Measurements from ENCODE around the gene LCN15. TPM values are rescaled to one million over a fixed set of nuclear protein-coding genes. Genes with fewer than 3 reads are reported as not detected.
"Not testable (repeated sequence)": the region's sequence is repeated elsewhere in the genome, so short reads cannot be mapped to it uniquely, and the experiment has no call there.

LCN15 gene
- polyA plus RNA-seq, 1 donor (not counting 4 experiments of a cell fraction or from before 2014, with no cell fraction given) = not detected

- H3K4me1 ChIP-seq (ENCODE audit: control insufficient read depth, extremely low read depth, insufficient read depth, low read length); H3K9ac ChIP-seq (ENCODE audit: control insufficient read depth, extremely low read depth, insufficient read depth, low read length); FAIRE-seq; DNase-seq (ENCODE audit: low read depth, low spot score); H3K4me2 ChIP-seq (ENCODE audit: control insufficient read depth, extremely low read depth, insufficient read depth, low read depth, low read length); H2AFZ ChIP-seq (ENCODE audit: control insufficient read depth, low read length); H3K4me3 ChIP-seq (ENCODE audit: control insufficient read depth in 2 of 3, extremely low read depth in 1 of 3, insufficient read depth in 2 of 3, low read depth in 1 of 3, low read length in 3 of 3); H3K79me2 ChIP-seq (ENCODE audit: control insufficient read depth, insufficient read depth, low read length); H3K36me3 ChIP-seq (ENCODE audit: control insufficient read depth in 2 of 2, extremely low read depth in 1 of 2, insufficient read depth in 2 of 2, low read length in 2 of 2); dilution Hi-C loops (cut with MboI; ENCODE audit: extremely low pct_ligation_motif_present, low sequenced_read_pairs); H3K9me3 ChIP-seq (ENCODE audit: control insufficient read depth, low read depth, low read length); H4K20me1 ChIP-seq (ENCODE audit: control insufficient read depth, extremely low read depth, insufficient read depth, low read length); H3K9me1 ChIP-seq (ENCODE audit: control insufficient read depth, extremely low read depth, insufficient read depth, low read length); H3K27ac ChIP-seq (ENCODE audit: control insufficient read depth, insufficient read depth, low read length): not testable (repeated sequence)
- H3K27me3 ChIP-seq (ENCODE audit: control insufficient read depth, extremely low read depth, insufficient read depth, low read length) = peaks cover 14% of the 10 kb centered on the region
- TF ChIP-seq CTCF (optimal IDR thresholded peaks at IDR 0.05 in 1 of 3, IDR thresholded peaks at IDR 0.05 in 1 of 3, conservative IDR thresholded peaks at IDR 0.05 in 1 of 3; ENCODE audit: extremely low read depth in 1 of 3, insufficient read depth in 2 of 3, low read length in 3 of 3) = peak in 2 of 3 experiments; percentile 10 to 20
Measured at GRCh38 chr9:136766410-136767120, 2.2 kb upstream of the LCN15 start.

- FAIRE-seq; H2AFZ ChIP-seq (ENCODE audit: control insufficient read depth, low read length); H3K36me3 ChIP-seq (ENCODE audit: control insufficient read depth in 2 of 2, extremely low read depth in 1 of 2, insufficient read depth in 2 of 2, low read length in 2 of 2); H3K27ac ChIP-seq (ENCODE audit: control insufficient read depth, insufficient read depth, low read length); H4K20me1 ChIP-seq (ENCODE audit: control insufficient read depth, extremely low read depth, insufficient read depth, low read length); H3K9me3 ChIP-seq (ENCODE audit: control insufficient read depth, low read depth, low read length); H3K9me1 ChIP-seq (ENCODE audit: control insufficient read depth, extremely low read depth, insufficient read depth, low read length); DNase-seq (ENCODE audit: low read depth, low spot score); H3K4me1 ChIP-seq (ENCODE audit: control insufficient read depth, extremely low read depth, insufficient read depth, low read length); dilution Hi-C loops (cut with MboI; ENCODE audit: extremely low pct_ligation_motif_present, low sequenced_read_pairs); H3K4me2 ChIP-seq (ENCODE audit: control insufficient read depth, extremely low read depth, insufficient read depth, low read depth, low read length); H3K9ac ChIP-seq (ENCODE audit: control insufficient read depth, extremely low read depth, insufficient read depth, low read length); H3K4me3 ChIP-seq (ENCODE audit: control insufficient read depth in 2 of 3, extremely low read depth in 1 of 3, insufficient read depth in 2 of 3, low read depth in 1 of 3, low read length in 3 of 3); H3K79me2 ChIP-seq (ENCODE audit: control insufficient read depth, insufficient read depth, low read length): not testable (repeated sequence)
- H3K27me3 ChIP-seq (ENCODE audit: control insufficient read depth, extremely low read depth, insufficient read depth, low read length) = peaks cover 14% of the 10 kb centered on the region
Measured at GRCh38 chr9:136765745-136766409, 1.6 kb upstream of the LCN15 start.

Data from keratinocyte (primary cell).